ENCODE measurements around the gene SLC17A7. TPM values are rescaled to one million over a fixed set of nuclear protein-coding genes. Genes with fewer than 3 reads are reported as not detected.

The SLC17A7 gene
- total RNA-seq, 1 experiment from 2014 or later: 1.6 TPM

DNA sequence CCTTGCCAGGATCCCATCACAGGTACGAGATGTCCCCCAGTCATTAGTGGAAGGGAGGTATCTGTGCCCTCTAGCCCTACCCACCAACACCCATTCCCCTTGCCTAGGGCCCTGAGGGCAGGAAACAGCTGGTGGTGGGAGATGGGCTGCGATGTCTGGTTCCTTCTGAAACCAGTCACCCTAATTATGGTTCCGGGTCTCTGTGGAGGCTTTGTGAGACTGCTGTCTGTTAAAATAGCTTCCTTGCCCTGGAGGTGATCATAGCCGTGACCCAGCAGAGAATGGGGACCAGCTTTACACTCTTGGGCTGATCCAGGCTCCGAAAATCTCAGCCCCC lies 17.2 kb upstream of the SLC17A7 start:
- CTCF ChIA-PET: interaction anchor here (1.0 to 2.7 kb wide), 2 partner anchors 18 to 20 kb away, joined by 5 to 13 read pairs; no protein-coding TSS in a partner anchor
- no peak overlapping the region for H3K27ac Mint-ChIP-seq

DNA sequence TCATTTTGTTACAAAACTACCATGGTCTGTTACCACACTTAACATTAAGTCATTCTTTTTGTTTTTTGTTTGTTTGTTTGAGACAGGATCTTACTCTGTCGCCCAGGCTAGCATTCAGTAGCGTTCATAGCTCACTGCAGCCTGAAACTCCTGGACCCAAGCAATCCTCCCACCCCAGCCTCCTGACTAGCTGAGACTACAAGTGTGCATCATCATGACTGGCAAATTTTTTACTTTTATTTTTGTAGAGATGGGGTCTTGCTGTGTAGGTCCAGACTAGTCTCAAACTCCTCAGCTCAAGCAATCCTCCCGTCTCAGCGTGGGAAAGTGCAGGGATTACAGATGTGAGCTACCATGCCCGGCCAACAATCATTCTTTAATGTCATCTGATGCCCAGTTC lies 15.0 kb upstream of the SLC17A7 start:
- TF ChIP-seq, protein P1, sequence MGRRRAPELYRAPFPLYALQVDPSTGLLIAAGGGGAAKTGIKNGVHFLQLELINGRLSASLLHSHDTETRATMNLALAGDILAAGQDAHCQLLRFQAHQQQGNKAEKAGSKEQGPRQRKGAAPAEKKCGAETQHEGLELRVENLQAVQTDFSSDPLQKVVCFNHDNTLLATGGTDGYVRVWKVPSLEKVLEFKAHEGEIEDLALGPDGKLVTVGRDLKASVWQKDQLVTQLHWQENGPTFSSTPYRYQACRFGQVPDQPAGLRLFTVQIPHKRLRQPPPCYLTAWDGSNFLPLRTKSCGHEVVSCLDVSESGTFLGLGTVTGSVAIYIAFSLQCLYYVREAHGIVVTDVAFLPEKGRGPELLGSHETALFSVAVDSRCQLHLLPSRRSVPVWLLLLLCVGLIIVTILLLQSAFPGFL (CRISPR knock-in tag; IDR thresholded peaks at IDR 0.05; ENCODE audit: borderline replicate concordance): no peak
- TF ChIP-seq CDX4 (CRISPR knock-in tag; IDR thresholded peaks at IDR 0.05; ENCODE audit: borderline replicate concordance) (no peak), OVOL2 (CRISPR knock-in tag; IDR thresholded peaks at IDR 0.05; ENCODE audit: borderline replicate concordance) (no peak), NFATC4 (CRISPR knock-in tag; IDR thresholded peaks at IDR 0.05) (no peak), CBFB (CRISPR knock-in tag; IDR thresholded peaks at IDR 0.05; ENCODE audit: low read depth) (no peak), FOXK1 (CRISPR knock-in tag; IDR thresholded peaks at IDR 0.05) (no peak), JUN (CRISPR knock-in tag; IDR thresholded peaks at IDR 0.05) (no peak), GTF2I (CRISPR knock-in tag; conservative IDR thresholded peaks at IDR 0.05) (no peak), TP53 (CRISPR knock-in tag; IDR thresholded peaks at IDR 0.05) (no peak)
- TF ChIP-seq, protein P2, sequence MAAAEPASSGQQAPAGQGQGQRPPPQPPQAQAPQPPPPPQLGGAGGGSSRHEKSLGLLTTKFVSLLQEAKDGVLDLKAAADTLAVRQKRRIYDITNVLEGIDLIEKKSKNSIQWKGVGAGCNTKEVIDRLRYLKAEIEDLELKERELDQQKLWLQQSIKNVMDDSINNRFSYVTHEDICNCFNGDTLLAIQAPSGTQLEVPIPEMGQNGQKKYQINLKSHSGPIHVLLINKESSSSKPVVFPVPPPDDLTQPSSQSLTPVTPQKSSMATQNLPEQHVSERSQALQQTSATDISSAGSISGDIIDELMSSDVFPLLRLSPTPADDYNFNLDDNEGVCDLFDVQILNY (CRISPR knock-in tag; IDR thresholded peaks at IDR 0.05): no peak
- TF ChIP-seq, protein P3, sequence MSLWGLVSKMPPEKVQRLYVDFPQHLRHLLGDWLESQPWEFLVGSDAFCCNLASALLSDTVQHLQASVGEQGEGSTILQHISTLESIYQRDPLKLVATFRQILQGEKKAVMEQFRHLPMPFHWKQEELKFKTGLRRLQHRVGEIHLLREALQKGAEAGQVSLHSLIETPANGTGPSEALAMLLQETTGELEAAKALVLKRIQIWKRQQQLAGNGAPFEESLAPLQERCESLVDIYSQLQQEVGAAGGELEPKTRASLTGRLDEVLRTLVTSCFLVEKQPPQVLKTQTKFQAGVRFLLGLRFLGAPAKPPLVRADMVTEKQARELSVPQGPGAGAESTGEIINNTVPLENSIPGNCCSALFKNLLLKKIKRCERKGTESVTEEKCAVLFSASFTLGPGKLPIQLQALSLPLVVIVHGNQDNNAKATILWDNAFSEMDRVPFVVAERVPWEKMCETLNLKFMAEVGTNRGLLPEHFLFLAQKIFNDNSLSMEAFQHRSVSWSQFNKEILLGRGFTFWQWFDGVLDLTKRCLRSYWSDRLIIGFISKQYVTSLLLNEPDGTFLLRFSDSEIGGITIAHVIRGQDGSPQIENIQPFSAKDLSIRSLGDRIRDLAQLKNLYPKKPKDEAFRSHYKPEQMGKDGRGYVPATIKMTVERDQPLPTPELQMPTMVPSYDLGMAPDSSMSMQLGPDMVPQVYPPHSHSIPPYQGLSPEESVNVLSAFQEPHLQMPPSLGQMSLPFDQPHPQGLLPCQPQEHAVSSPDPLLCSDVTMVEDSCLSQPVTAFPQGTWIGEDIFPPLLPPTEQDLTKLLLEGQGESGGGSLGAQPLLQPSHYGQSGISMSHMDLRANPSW (CRISPR knock-in tag; conservative IDR thresholded peaks at IDR 0.05; ENCODE audit: low read depth): no peak
- peaks cover 22% of the 10 kb centered on the region for H3K36me3 Mint-ChIP-seq
- H3K27me3 Mint-ChIP-seq (ENCODE audit: low read depth): no peaks in the 10 kb centered on the region
- ATAC-seq (no peak), DNase-seq (ENCODE audit: low spot score) (no peak)
- peaks cover 9% of the 10 kb centered on the region for H3K4me1 Mint-ChIP-seq
- H3K27ac Mint-ChIP-seq: no peak overlapping the region
- H3K4me3 Mint-ChIP-seq: no peak overlapping the region
- ChIA-PET POLR2A (no interaction called here), CTCF (interaction anchor here (0.5 to 1.1 kb wide), 2 partner anchors 14 to 231 kb away, joined by 3 read pairs; no protein-coding TSS in a partner anchor)
- no peaks in the 10 kb centered on the region for H3K9me3 Mint-ChIP-seq

More for the DNA sequence above, 17.2 kb upstream of the SLC17A7 start:
- POLR2A ChIA-PET: no interaction called here
- no peak for DNase-seq (ENCODE audit: low spot score)
- H3K9me3 Mint-ChIP-seq: no peaks in the 10 kb centered on the region
- no peak for ATAC-seq
- no peaks in the 10 kb centered on the region for H3K27me3 Mint-ChIP-seq (ENCODE audit: low read depth)
- H3K4me3 Mint-ChIP-seq: no peak overlapping the region
- H3K4me1 Mint-ChIP-seq: peaks cover 4% of the 10 kb centered on the region; the same call in 1 of the 2 replicates
- TF ChIP-seq CDX4 (CRISPR knock-in tag; IDR thresholded peaks at IDR 0.05; ENCODE audit: borderline replicate concordance) (no peak), ZNF121 (CRISPR knock-in tag; IDR thresholded peaks at IDR 0.05) (no peak), ZNF138 (CRISPR knock-in tag; conservative IDR thresholded peaks at IDR 0.05) (no peak), ZNF232 (CRISPR knock-in tag; IDR thresholded peaks at IDR 0.05) (no peak)
- TF ChIP-seq, protein P4, sequence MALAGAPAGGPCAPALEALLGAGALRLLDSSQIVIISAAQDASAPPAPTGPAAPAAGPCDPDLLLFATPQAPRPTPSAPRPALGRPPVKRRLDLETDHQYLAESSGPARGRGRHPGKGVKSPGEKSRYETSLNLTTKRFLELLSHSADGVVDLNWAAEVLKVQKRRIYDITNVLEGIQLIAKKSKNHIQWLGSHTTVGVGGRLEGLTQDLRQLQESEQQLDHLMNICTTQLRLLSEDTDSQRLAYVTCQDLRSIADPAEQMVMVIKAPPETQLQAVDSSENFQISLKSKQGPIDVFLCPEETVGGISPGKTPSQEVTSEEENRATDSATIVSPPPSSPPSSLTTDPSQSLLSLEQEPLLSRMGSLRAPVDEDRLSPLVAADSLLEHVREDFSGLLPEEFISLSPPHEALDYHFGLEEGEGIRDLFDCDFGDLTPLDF (CRISPR knock-in tag; IDR thresholded peaks at IDR 0.05): no peak
- H3K36me3 Mint-ChIP-seq: peaks cover 19% of the 10 kb centered on the region

- Mint-ChIP-seq H3K27ac (no peak overlapping the region), H3K4me1 (peaks cover 12% of the 10 kb centered on the region), H3K9me3 (no peaks in the 10 kb centered on the region), H3K27me3 (ENCODE audit: low read depth) (no peaks in the 10 kb centered on the region), H3K4me3 (no peak overlapping the region), H3K36me3 (peaks cover 22% of the 10 kb centered on the region)
- DNase-seq (ENCODE audit: low spot score) (no peak), ATAC-seq (no peak)
- POLR2A ChIA-PET: no interaction called here
- CTCF ChIA-PET: no interaction called here
- TF ChIP-seq, protein P4 (CRISPR knock-in tag; IDR thresholded peaks at IDR 0.05): no peak
- TF ChIP-seq AFF4 (CRISPR knock-in tag; IDR thresholded peaks at IDR 0.05; ENCODE audit: borderline replicate concordance): no peak
These were observed 14.4 kb upstream of the SLC17A7 start for GRCh38 chr19:49455773-49456172.

Measured in WTC11 (cell line).